HG03469 (cell line): ENCODE results near the gene EVI5.
"Not testable (repeated sequence)": the region's sequence is repeated elsewhere in the genome, so short reads cannot be mapped to it uniquely, and the experiment has no call there.

Experiments used
- ATAC-seq: cut with Tn5 transposase; IDR thresholded peaks from one replicate; pipeline ENCODE4 v1.9.1; 2021; ENCODE audit warnings: mild to moderate bottlenecking, moderate library complexity, moderate number of reproducible peaks; ENCODE audit not compliant: unreplicated experiment

EVI5 gene

GRCh38 chr1:92792340-92792782 lies 7.5 kb upstream of the EVI5 start:
- no peak for ATAC-seq

GRCh38 chr1:92791487-92792066 lies 6.7 kb upstream of the EVI5 start:
- no peak for ATAC-seq

- no peak for ATAC-seq
Measured at GRCh38 chr1:92790867-92791266, 6.0 kb upstream of the EVI5 start.

- ATAC-seq: no peak
Measured at GRCh38 chr1:92790081-92790480, 5.2 kb upstream of the EVI5 start.

GRCh38 chr1:92786111-92786901 lies 1.4 kb upstream of the EVI5 start:
- no peak for ATAC-seq

GRCh38 chr1:92784021-92784638 lies 778 bp downstream of the EVI5 start:
- no peak for ATAC-seq

GRCh38 chr1:92783550-92783949 lies 1.4 kb downstream of the EVI5 start:
- ATAC-seq: not testable (repeated sequence)

- ATAC-seq: no peak
Measured at GRCh38 chr1:92778376-92778775, 6.5 kb downstream of the EVI5 start.

- no peak for ATAC-seq
Measured at GRCh38 chr1:92774407-92774806, 10.5 kb downstream of the EVI5 start.

- ATAC-seq: not testable (repeated sequence)
Measured at GRCh38 chr1:92773749-92774148, 11.2 kb downstream of the EVI5 start.

- ATAC-seq: no peak
Measured at GRCh38 chr1:92769856-92770255, 15.1 kb downstream of the EVI5 start.

GRCh38 chr1:92768915-92769314 lies 16.0 kb downstream of the EVI5 start:
- no peak for ATAC-seq

- ATAC-seq: no peak
Measured at GRCh38 chr1:92768296-92768695, 16.6 kb downstream of the EVI5 start.

GRCh38 chr1:92764116-92764515 lies 20.8 kb downstream of the EVI5 start:
- no peak for ATAC-seq

- ATAC-seq: no peak
Measured at GRCh38 chr1:92762355-92762754, 22.6 kb downstream of the EVI5 start.

GRCh38 chr1:92759361-92759760 lies 25.5 kb downstream of the EVI5 start:
- ATAC-seq: no peak

GRCh38 chr1:92756537-92756936 lies 28.4 kb downstream of the EVI5 start:
- no peak for ATAC-seq

- ATAC-seq: no peak
Measured at GRCh38 chr1:92755541-92756461, 29.1 kb downstream of the EVI5 start.

GRCh38 chr1:92754719-92755050 lies 30.2 kb downstream of the EVI5 start:
- no peak for ATAC-seq

- no peak for ATAC-seq
Measured at GRCh38 chr1:92754000-92754718, 30.7 kb downstream of the EVI5 start.
